Measurements from ENCODE around the gene ARMC7. TPM values are rescaled to one million over a fixed set of nuclear protein-coding genes. Genes with fewer than 3 reads are reported as not detected.

The ARMC7 gene
- total and polyA plus RNA-seq, 2 of the 13 experiments (the other 11 are each of a cell fraction or from before 2014, with no cell fraction given) = 3.9 to 4.2 TPM

GRCh38 chr17:75086496-75087181 lies 23.1 kb upstream of the ARMC7 start (continued):
- no peak for TF ChIP-seq ZNF790 (CRISPR knock-in tag; IDR thresholded peaks at IDR 0.05; ENCODE audit: borderline replicate concordance)
- no peak for TF ChIP-seq ARNTL (CRISPR knock-in tag; IDR thresholded peaks at IDR 0.05)
- TF ChIP-seq ZNF414 (CRISPR knock-in tag; IDR thresholded peaks at IDR 0.05) = no peak
- TF ChIP-seq PPARG (CRISPR knock-in tag; conservative IDR thresholded peaks at IDR 0.05) = 0 out of 2 replicates have a peak, but pooled peaks have one; percentile 25
- no peak for TF ChIP-seq ZNF468 (CRISPR knock-in tag; IDR thresholded peaks at IDR 0.05)
- TF ChIP-seq ZNF691 (CRISPR knock-in tag; IDR thresholded peaks at IDR 0.05; ENCODE audit: borderline replicate concordance, low read depth) = 0 out of 2 replicates have a peak, but pooled peaks have one; percentile 9
- peak; percentile 72 for TF ChIP-seq KAT8 (CRISPR knock-in tag; IDR thresholded peaks at IDR 0.05)
- TF ChIP-seq ZNF883 (CRISPR knock-in tag; IDR thresholded peaks at IDR 0.05; ENCODE audit: not compliant biosample characterization) = no peak
- TF ChIP-seq ZNF784 (CRISPR knock-in tag; IDR thresholded peaks at IDR 0.05; ENCODE audit: borderline replicate concordance) = no peak
- 0 out of 2 replicates have a peak, but pooled peaks have one; percentile 62 for TF ChIP-seq ZNF761 (CRISPR knock-in tag; conservative IDR thresholded peaks at IDR 0.05)
- TF ChIP-seq NCOA1 (CRISPR knock-in tag; IDR thresholded peaks at IDR 0.05) = no peak
- no peak for TF ChIP-seq HDAC6 (IDR thresholded peaks at IDR 0.05; ENCODE audit: low read depth, low read length)
- TF ChIP-seq NCOR1 (IDR thresholded peaks at IDR 0.05; ENCODE audit: borderline replicate concordance, low read length) = peak; percentile 33; the same call in 1 of the 2 replicates
- no peak for TF ChIP-seq MLXIP (CRISPR knock-in tag; IDR thresholded peaks at IDR 0.05; ENCODE audit: borderline replicate concordance)
- peak; percentile 34; the same call in 1 of the 2 replicates for TF ChIP-seq GATAD1 (CRISPR knock-in tag; IDR thresholded peaks at IDR 0.05)
- no peak for TF ChIP-seq NR1H2 (CRISPR knock-in tag; IDR thresholded peaks at IDR 0.05; ENCODE audit: borderline replicate concordance, low read depth)
- peak; percentile 72 for TF ChIP-seq MYC (CRISPR knock-in tag; IDR thresholded peaks at IDR 0.05; ENCODE audit: borderline replicate concordance)
- no peak for TF ChIP-seq PLSCR1 (CRISPR knock-in tag; IDR thresholded peaks at IDR 0.05; ENCODE audit: borderline replicate concordance)
- TF ChIP-seq FOXP4 (CRISPR knock-in tag; IDR thresholded peaks at IDR 0.05) = peak; percentile 59; the same call in 1 of the 2 replicates
- TF ChIP-seq ZNF678 (CRISPR knock-in tag; IDR thresholded peaks at IDR 0.05) = no peak
